Measurements from ENCODE around the gene VPS8.

Gene VPS8

DNA sequence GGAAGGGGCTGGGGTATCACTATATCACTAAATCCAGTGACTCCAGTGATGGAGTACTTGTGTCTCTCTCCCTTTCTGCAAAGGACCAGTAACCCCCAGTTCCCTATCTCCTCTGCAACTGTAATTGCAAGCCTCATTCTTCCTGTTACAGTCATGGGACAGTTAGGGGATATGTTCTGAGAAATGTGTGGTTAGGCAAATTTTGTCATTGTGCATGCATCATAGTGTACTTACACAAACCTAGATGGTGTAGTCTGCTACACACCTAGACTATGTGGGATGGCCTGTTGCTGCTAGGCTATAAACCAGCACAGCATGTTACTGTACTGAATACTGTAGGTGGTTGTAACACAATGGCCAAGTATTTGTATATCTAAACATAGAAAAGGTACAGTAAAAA is 2.2 kb downstream of the VPS8 start:
- Histone ChIP-seq H3K36me3 (ENCODE audit: insufficient read depth, low read length) (no peaks in the 10 kb centered on the region), H3K9me3 (ENCODE audit: control insufficient read depth, insufficient read depth, low read length) (no peaks in the 10 kb centered on the region), H3K9ac (ENCODE audit: low read depth, low read length) (no peak overlapping the region), H3K4me1 (ENCODE audit: insufficient read depth, low read length) (no peaks in the 10 kb centered on the region)

DNA sequence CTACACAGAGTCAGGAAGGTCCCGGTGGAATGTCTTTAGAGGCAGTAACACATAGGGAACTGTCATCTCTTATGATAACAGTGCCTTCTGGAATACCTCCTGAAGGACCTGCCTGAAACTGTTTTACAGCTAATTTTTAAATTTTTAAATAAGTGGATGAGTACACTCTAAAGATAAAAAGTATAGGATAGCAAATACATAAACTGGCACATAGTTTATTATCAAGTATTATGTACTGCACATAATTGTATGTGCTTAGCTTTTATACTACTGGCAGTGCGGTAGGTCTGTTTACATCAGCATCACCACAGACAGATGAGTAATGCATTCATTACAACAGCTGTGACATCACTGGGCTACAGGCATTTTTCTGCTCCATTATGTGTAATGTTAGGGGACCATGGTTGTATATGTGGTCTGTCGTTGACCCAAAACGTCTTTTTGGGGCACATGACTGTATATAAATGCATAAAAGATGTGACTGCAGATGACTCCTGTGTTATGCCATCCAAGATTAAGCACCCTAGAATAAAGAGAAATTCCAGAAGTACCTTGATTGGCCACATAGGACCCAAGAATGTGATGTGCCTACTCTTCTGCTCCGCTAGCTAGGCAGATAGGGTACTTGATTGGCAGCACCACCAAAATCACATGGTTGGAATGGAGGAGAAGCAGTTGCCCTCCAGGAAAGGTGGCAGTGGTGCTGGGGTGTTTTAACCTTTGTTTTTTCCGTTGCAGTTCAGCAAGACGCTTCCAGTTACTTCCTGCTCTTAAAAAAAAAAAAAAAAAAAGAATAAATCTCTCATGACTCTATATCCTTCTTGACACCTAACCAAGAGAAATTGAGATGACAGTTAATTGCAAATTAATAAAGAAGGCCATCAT is 3.3 kb downstream of the VPS8 start:
- Histone ChIP-seq H3K36me3 (ENCODE audit: insufficient read depth, low read length) (no peaks in the 10 kb centered on the region), H3K9ac (ENCODE audit: low read depth, low read length) (no peak overlapping the region), H3K4me1 (ENCODE audit: insufficient read depth, low read length) (no peaks in the 10 kb centered on the region), H3K9me3 (ENCODE audit: control insufficient read depth, insufficient read depth, low read length) (no peaks in the 10 kb centered on the region)

DNA sequence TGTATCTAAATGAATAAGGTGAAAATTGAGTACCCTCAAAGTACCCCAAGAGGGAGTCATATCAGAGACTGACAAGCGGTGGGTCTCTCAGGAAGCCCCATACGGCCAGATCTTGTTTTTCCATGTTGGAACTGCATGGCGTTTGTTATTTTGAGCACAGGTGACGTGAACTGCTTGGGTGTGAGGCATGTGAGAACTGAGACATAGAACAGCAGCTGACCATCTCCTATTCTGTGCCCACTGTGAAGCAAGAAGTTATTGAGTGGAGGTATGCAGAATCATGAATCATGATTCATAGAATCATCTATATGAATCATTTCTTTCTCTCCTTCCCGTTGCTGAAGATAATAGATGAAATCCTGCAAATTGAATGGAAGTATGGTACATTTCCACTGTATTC is 4.6 kb downstream of the VPS8 start:
- Histone ChIP-seq H3K9ac (ENCODE audit: low read depth, low read length) (no peak overlapping the region), H3K36me3 (ENCODE audit: insufficient read depth, low read length) (no peaks in the 10 kb centered on the region), H3K4me1 (ENCODE audit: insufficient read depth, low read length) (no peaks in the 10 kb centered on the region), H3K9me3 (ENCODE audit: control insufficient read depth, insufficient read depth, low read length) (no peaks in the 10 kb centered on the region)

DNA sequence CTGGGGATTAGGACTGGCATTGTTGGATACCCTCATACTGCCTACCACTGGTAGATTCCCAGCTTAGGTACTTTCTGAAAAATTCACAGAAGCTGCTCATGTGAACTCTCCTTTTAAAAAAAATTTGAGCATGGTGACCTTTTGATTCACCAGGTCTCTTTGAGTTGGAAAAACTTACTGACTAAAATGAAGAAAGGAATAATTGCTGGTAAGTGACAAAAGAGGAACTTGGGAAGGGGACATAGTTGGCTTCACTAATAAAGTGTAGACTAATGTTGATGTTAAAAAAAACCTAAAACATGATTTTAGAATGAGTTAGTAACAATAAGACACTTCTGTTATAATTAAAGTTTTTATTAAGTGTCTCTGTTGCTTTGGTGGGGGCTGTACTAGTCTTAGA is 8.6 kb downstream of the VPS8 start:
- H3K4me1 ChIP-seq (ENCODE audit: insufficient read depth, low read length) = no peaks in the 10 kb centered on the region
- H3K9ac ChIP-seq (ENCODE audit: low read depth, low read length) = no peak overlapping the region
- no peaks in the 10 kb centered on the region for H3K9me3 ChIP-seq (ENCODE audit: control insufficient read depth, insufficient read depth, low read length)
- no peaks in the 10 kb centered on the region for H3K36me3 ChIP-seq (ENCODE audit: insufficient read depth, low read length)

DNA sequence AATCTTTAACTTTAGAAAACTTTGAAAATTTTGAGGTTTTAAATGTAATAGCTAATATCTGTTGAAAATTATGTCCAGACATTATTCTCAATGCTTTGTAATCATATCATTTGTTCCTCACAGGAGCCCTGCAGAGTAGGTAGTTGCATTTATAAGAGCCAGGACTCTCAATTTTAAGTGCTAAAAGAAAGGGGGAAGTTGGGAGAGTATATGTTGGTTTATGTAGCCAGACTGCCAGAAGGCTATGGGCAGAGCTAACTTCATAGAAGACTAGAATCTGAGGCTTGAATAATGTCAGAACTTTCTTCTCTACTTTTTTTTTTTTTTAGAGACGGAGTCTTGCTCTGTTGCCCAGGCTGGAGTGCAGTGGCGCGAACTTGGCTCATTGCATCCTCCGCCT is 9.1 kb downstream of the VPS8 start:
- no peak overlapping the region for H3K9ac ChIP-seq (ENCODE audit: low read depth, low read length)

DNA sequence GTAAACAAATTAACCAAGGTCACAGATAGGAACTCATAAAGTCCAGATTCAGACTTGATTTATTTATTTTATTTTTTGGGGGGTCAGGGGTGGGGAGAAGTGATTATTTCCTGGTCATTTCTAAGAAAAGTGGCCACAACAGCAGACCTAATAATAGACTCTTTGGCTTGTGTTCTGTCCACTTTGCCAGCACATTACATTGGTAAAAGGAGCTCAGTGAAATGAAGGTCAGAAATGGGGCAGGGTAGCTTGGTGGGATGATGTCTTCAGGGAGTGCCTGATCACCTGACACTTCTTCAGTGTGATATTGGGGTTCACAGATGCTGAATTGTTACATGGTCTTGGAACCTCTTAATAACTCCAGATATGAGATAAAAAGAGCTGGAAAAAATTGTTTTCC is 10.1 kb downstream of the VPS8 start:
- H3K9me3 ChIP-seq (ENCODE audit: control insufficient read depth, insufficient read depth, low read length) = no peaks in the 10 kb centered on the region
- no peaks in the 10 kb centered on the region for H3K36me3 ChIP-seq (ENCODE audit: insufficient read depth, low read length)
- no peaks in the 10 kb centered on the region for H3K4me1 ChIP-seq (ENCODE audit: insufficient read depth, low read length)
- no peak overlapping the region for H3K9ac ChIP-seq (ENCODE audit: low read depth, low read length)

More for the DNA sequence above, 9.1 kb downstream of the VPS8 start:
- Histone ChIP-seq H3K36me3 (ENCODE audit: insufficient read depth, low read length) (no peaks in the 10 kb centered on the region), H3K9me3 (ENCODE audit: control insufficient read depth, insufficient read depth, low read length) (no peaks in the 10 kb centered on the region), H3K4me1 (ENCODE audit: insufficient read depth, low read length) (no peaks in the 10 kb centered on the region)

DNA sequence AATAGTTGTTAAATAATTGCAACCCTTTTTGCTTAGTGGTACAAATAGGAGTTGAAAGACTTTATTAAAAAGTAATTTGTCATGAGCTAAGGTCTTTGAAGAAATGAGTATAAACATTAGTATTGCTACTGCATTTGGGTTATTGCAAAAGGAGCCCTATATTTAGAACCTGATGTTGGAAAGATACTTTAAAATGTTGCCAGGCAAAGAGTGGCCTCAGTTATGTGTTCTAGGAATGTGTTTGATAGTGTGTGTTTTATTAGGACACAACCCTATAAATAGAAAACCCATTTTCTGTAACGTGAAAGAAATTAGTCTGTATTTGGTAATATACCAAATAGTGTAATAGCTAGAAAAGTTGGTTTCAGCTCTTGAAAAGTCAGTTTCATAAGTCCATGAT is 10.7 kb downstream of the VPS8 start:
- no peak overlapping the region for H3K9ac ChIP-seq (ENCODE audit: low read depth, low read length)
- no peaks in the 10 kb centered on the region for H3K36me3 ChIP-seq (ENCODE audit: insufficient read depth, low read length)
- H3K4me1 ChIP-seq (ENCODE audit: insufficient read depth, low read length) = no peaks in the 10 kb centered on the region

DNA sequence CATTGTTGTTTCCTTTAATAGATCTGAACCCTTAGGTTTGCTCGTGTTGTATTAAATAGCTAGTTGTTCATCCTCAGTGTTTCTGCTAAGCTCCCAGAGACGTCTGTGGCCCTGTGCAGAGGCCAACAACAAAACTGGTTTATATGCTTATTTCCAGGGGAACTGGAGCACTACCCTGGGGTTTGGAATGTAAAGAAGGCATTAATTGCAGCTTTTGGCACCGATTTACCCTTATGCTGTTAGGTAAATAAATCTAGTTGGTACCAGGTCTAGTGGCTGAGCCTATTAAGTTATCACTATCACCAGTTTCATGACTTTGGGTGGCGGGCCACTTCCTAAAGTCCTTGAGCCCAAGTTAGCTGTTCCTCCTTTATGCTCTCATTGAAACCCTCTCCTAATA is 12.0 kb downstream of the VPS8 start:
- no peaks in the 10 kb centered on the region for H3K9me3 ChIP-seq (ENCODE audit: control insufficient read depth, insufficient read depth, low read length)
- H3K4me1 ChIP-seq (ENCODE audit: insufficient read depth, low read length) = no peaks in the 10 kb centered on the region
- H3K9ac ChIP-seq (ENCODE audit: low read depth, low read length) = no peak overlapping the region
- no peaks in the 10 kb centered on the region for H3K36me3 ChIP-seq (ENCODE audit: insufficient read depth, low read length)

More for the DNA sequence above, 10.7 kb downstream of the VPS8 start:
- no peaks in the 10 kb centered on the region for H3K9me3 ChIP-seq (ENCODE audit: control insufficient read depth, insufficient read depth, low read length)

DNA sequence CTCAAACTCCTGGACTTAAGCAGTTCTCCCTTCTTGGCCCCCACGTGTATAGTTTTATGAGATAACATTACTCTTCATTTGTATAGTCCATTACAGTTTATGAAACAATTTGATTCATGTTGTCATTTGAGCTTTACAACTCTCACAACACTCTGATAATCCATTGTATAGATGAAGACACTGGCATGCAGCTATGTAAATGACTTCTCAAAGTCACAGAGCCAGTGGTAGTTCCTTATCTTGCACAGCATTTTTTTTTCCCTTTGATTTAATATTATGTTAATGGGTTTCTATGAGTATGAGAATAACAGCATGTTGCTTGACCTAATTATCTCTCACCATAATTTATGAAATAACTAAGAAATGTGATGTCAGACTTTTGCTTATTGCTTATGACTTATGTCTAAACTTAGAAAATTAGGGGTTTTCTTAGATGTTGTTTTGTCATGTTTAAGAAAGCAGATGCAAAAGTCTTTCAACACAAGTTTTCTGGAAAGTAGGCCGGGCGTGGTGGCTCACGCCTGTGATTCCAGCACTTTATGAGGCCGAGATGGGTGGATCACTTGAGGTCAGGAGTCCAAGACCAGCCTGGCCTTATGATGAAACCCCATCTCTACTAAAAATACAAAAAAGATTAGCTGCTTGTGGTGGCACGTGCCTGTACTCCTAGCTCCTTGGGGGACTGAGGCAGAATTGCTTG is 13.3 kb downstream of the VPS8 start:
- Histone ChIP-seq H3K9ac (ENCODE audit: low read depth, low read length) (no peak overlapping the region), H3K36me3 (ENCODE audit: insufficient read depth, low read length) (no peaks in the 10 kb centered on the region), H3K9me3 (ENCODE audit: control insufficient read depth, insufficient read depth, low read length) (no peaks in the 10 kb centered on the region), H3K4me1 (ENCODE audit: insufficient read depth, low read length) (no peaks in the 10 kb centered on the region)

DNA sequence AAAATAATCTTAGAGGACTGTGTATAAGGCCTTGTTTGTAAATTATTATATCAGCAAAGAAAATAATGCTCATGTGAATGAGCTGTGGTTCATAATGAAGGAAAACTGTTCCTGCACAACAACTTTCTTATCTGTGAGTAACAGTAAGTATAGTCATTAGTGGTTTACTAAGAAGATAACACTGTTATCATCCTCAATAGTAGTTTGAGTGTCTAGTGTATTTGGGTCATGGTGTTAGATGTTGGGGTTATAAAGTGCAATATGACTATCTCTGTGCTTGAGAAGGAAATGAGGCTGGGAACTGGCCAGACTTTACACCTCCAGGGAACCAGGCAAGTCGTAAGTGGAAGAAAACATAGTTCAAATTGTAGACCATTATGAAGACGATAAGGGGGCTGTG is 15.6 kb downstream of the VPS8 start:
- Histone ChIP-seq H3K9me3 (ENCODE audit: control insufficient read depth, insufficient read depth, low read length) (no peaks in the 10 kb centered on the region), H3K36me3 (ENCODE audit: insufficient read depth, low read length) (no peaks in the 10 kb centered on the region), H3K9ac (ENCODE audit: low read depth, low read length) (no peak overlapping the region), H3K4me1 (ENCODE audit: insufficient read depth, low read length) (no peaks in the 10 kb centered on the region)

DNA sequence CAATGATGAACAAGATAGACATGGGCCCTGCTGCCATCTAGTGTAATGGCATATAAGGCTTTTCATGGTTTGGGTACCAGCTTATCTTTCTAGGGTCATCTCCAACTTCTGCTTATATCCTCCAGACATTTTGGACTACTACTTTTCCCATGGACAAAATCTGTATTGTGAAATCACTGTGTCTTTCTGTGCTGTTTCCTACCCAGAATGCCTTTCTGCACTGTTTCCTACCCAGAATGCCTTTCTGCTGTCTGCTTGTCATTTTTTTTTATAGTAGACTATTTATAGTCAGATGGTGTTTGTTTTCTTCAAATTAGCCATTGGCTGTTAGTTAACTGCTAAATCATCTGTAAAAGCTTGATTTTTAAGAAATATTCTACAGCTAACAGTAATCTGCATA is 20.1 kb downstream of the VPS8 start:
- Histone ChIP-seq H3K9ac (ENCODE audit: low read depth, low read length) (no peak overlapping the region), H3K4me1 (ENCODE audit: insufficient read depth, low read length) (peaks cover 5% of the 10 kb centered on the region; the same call in 1 of the 2 replicates), H3K36me3 (ENCODE audit: insufficient read depth, low read length) (0 out of 2 replicates have a peak, but pooled peaks cover 2% of the 10 kb centered on the region), H3K9me3 (ENCODE audit: control insufficient read depth, insufficient read depth, low read length) (no peaks in the 10 kb centered on the region)

DNA sequence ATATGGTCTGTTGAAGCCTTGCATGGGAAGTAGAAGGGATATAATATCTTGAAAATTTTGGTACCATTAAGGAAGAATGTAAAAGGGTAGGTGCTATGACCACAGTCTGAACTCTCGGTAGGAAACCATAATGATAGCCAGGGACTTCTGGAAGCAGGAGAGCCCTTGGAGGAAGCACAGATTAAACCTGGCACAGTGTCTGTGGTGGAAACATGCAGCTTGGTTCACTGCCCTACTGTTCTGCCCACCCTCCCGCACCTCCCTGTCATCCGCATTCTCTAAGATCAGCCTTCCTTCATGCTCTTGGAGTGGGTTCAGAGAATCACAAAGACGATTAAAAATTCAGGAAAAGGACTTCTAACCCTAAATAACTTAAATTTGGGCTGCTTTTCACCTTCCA is 20.9 kb downstream of the VPS8 start:
- Histone ChIP-seq H3K36me3 (ENCODE audit: insufficient read depth, low read length) (0 out of 2 replicates have a peak, but pooled peaks cover 2% of the 10 kb centered on the region), H3K9ac (ENCODE audit: low read depth, low read length) (no peak overlapping the region), H3K9me3 (ENCODE audit: control insufficient read depth, insufficient read depth, low read length) (no peaks in the 10 kb centered on the region), H3K4me1 (ENCODE audit: insufficient read depth, low read length) (peaks cover 5% of the 10 kb centered on the region; the same call in 1 of the 2 replicates)

DNA sequence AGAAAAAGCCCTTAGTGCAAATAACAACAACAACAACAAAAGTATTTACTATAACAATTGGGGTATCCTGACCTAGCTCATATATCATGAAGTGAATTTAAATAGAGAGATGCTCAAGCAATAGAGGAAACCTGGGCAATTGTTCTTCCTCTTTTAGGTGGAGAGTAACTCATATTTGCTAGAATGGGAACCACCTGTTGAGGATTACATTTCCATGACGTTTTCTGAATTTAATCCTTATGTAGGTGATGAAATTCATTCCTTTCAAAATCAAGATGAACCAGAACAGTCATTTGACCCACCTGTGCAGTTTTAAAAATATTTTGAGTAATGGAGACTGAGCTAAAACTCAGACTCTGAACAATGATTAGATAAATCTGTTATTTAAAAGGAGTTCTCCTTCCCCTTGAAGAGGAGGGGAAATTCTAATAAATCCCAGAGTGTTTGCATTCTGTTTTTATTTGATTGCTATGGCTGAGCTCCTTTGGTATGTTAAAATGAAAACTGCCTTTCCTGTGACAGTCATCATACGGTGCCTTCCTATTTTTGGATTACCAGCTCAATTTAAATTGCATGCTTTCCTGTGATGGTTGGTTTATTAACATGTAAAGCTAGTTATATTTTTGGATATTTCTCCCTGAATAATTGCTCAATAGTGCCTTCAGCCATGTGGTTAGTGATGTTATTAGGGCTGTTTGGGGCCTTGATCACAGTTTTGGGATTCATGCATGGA is 24.3 kb downstream of the VPS8 start:
- 0 out of 2 replicates have a peak, but pooled peaks cover 2% of the 10 kb centered on the region for H3K36me3 ChIP-seq (ENCODE audit: insufficient read depth, low read length)

DNA sequence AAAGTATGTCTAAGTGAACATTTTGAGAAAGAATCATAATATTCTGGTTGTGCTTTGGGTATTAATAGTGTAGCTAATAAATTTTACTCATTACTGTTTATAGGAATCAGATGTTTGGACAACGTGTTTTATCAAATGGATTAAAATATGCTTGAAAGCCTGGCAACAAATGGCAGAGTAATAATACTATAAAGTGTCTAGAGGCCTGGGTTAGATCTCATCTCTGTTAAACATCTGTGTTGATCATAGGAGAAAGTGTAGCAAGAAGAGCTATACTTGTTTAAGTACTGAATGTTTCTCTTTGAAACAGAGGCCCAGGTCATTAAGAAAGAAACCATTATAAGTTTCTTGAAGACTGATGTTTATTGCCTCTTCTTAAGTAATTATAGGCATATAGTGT is 30.5 kb downstream of the VPS8 start:
- no peak overlapping the region for H3K9ac ChIP-seq (ENCODE audit: low read depth, low read length)
- no peaks in the 10 kb centered on the region for H3K9me3 ChIP-seq (ENCODE audit: control insufficient read depth, insufficient read depth, low read length)
- no peaks in the 10 kb centered on the region for H3K36me3 ChIP-seq (ENCODE audit: insufficient read depth, low read length)
- H3K4me1 ChIP-seq (ENCODE audit: insufficient read depth, low read length) = no peaks in the 10 kb centered on the region

More for the DNA sequence above, 24.3 kb downstream of the VPS8 start:
- peaks cover 5% of the 10 kb centered on the region; the same call in 1 of the 2 replicates for H3K4me1 ChIP-seq (ENCODE audit: insufficient read depth, low read length)
- H3K9me3 ChIP-seq (ENCODE audit: control insufficient read depth, insufficient read depth, low read length) = no peaks in the 10 kb centered on the region
- H3K9ac ChIP-seq (ENCODE audit: low read depth, low read length) = no peak overlapping the region

All from ES-I3 (cell line).